Right renal cortex interstitium (tissue), 3 donors: ENCODE data around the gene KIF17. TPM values are rescaled to one million over a fixed set of nuclear protein-coding genes. Genes with fewer than 3 reads are reported as not detected.

Experiments
- DNase-seq, 3 donors: peaks; one replicate each; pipeline ENCODE4 v3.0.0-alpha.2; 2013; ENCODE audit warnings: low read depth in 3 of 3, low spot score in 2 of 3
- polyA plus RNA-seq, 3 donors: library from polyadenylated mRNA; unstranded; fragments of 120-200 nt; gene quantifications; one replicate each; pipeline ENCODE4 v1.2.1, GENCODE V29; 2013; ENCODE audit not compliant: insufficient read length in 3 of 3

The KIF17 gene
- 1 to 10 TPM; 3.5 to 4.9 (median 3.9) TPM for polyA plus RNA-seq

DNA sequence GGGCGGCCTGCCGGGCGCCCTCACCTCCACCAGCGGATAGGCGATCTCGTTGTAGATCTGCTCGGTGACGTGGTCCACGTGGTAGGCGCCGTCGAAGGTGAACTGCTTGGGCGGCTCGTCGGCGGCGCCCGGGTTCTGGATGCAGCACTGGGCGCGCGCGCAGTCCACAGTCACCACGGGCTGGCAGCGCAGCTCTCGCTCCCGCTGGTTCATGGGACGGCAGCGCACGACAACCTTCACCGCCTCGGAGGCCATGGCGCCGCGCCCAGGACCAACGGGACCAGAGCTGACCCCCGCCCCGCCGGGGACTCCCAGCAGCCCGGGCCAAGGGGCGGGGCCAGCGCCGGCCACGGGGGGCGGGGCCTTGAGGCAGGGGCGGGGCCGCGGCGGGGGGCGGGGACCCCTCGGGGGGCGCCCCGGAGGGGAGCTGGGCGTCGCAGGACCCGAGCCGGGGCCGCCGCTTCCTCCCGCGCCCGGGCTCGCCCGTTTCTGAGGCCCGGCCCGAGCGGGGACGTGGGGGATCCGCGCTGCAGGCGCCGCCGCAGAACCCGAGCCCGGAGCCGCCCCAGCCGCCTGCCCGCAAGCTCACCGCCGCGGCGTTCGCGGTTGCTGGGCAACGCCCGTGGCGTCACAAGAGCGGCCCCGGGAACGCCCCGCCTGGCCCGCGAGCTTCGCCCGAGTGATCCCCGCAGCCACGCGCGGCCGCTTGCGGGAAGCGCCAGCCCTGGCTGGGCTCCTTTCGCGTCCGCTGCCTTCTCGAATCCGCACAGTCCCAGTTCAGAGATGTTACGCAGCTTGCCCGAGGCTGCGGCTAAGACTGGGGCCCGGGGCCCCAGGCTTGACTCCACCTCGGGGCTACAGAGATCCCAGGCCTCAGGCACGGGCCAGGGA is at the start of gene KIF17:
KIF17 (minus strand) TSS at position 556 of the 891 bp plus-strand sequence; CDS start at position 255, 301 bp downstream.
- DNase-seq: peak in 2 of 3 donors; percentile 56 to 68

DNA sequence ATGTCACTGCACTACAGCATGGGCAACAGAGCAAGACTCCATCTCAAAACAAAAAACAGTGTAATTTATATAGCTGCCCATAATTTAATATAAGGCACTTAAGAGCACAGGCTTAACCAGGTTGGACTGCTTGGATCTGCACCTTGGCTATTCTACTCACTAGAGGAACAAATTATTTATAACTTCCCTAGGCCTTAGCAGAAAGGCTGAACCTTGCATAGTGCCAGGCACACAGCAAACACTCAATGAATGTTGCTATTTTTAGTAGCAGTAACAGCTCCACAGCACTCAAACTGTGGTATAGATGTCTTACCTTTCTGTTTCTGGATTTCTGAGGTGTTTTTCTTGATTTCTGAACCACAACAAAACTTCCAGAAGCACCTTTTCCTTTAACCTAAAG is 49.5 kb upstream of the KIF17 start:
- DNase-seq: no peak

- no peak for DNase-seq
Observed at GRCh38 chr1:20763417-20763816, 45.6 kb upstream of the KIF17 start.

- DNase-seq: no peak
Observed at GRCh38 chr1:20760322-20760721, 42.5 kb upstream of the KIF17 start.

GRCh38 chr1:20753589-20753988 is 35.8 kb upstream of the KIF17 start:
- DNase-seq: no peak

DNA sequence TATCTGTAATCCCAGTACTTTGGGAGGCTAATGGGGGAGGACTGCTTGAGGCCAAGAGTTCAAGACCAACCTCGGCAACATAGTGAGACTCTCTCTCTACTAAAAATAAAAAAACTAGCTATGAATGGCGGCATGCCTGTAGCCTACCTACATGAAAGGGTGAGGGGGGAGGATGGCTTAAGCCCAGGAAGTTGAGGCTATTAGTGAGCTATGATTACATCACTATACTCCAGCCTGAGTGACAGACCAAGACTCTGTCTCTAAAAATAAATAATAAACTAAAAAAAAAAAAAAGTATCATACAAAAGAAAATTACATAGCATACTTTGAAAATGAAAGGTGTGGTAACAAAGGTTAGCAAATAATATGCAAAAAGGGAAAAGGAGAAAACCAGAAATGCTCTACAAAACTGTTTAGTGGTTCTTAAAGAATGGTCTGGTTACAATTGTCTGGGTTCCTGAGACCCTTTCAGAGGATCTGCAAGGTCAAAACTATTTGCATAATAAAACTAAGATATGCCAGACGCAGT is 33.7 kb upstream of the KIF17 start:
- DNase-seq: no peak

DNA sequence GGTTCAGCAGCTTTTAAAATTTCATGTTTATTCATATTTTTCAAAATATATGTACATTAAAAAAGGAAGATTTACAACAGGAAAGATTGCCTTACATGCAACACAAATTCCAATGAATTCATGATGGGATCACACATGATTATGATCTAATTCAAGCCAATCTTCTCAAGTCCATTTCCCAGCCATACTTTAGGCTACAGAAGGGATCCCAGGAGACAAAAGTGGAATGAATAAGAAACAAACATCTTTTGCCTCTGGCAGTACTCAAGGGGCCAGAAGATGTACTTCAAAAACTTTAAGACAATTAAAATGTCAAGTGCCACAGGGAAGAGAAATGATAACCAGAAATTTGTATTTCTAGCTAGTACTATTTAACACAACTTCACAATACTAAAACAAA is 24.9 kb upstream of the KIF17 start:
- no peak for DNase-seq

- DNase-seq: no peak
Observed at GRCh38 chr1:20740781-20741180, 23.0 kb upstream of the KIF17 start.

DNA sequence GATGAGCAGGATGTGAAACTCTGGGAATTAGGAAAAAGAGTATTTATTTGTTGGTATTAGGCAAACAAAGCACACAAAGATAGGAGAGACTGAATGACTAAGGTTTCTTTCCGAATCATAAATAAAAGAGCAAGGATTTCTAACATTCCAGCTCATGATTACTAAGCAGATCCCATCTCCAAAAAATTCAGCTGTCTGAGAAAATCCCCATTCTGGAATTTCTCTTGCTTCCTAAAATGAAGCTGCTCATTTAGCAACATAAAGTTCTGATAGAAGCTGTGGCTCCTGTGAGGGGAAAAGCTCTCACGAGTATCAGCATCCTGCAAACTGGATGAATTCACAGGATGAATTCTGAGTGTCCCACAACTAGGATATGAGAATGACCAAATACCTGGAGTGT is 21.4 kb upstream of the KIF17 start:
- no peak for DNase-seq

DNA sequence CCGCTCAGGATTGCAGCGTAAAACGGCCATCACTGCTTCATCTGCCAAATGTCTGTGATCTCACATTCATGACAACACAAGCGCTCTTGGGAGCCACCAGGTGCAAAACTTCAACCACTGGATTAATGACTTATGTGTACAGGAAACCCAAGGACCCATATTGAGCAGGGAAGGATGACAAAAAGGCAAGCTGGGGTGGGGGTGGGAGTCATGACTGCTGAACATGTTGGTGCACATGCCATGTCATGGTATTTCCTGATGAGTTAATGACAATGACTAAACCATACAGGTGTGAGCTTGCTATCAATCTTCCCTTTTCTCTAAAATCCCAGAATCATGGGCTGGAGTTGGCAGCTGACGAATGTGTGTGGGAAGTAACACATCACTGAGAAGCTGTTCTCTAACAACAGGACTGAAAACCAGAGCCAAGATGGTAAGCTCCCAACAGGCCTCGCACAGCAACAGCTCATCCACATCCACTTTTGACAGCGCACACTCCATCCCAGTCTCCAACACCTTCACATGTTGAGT is 17.8 kb upstream of the KIF17 start:
- DNase-seq: no peak

GRCh38 chr1:20733360-20733975 is 15.7 kb upstream of the KIF17 start:
- no peak for DNase-seq

GRCh38 chr1:20732588-20733359 is 15.0 kb upstream of the KIF17 start, which contains the start of gene SH2D5:
Gene SH2D5 (minus strand): TSS chr1:20732703. CDS start chr1:20728044, 4,659 bp downstream.
- DNase-seq: peak in 1 of 3 donors; percentile 66

DNA sequence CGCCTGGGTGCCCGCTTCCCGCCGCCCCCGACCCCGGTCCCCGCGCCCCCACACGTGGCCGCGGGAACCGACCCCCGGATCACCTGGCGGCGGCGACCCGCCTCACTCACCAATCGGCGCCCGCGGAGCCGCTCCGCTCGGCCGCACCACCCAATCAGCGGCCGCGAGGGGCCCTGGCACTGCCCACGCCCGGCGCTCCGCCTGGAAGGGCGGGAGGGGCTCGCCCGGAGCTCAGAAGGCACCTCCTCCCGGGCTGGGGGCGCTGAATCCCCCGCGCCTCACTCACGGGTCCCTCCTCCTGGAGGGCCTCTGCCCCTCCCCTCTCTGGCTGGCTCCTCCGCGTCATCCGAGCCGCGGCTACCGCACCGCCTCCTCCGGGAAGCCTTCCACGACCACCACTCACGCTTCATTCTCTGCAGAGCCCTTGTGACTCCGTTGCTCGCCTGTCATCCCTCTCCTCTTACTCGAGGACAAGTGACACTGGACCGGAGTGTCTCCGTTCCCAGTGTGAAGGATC is 14.3 kb upstream of the KIF17 start:
- no peak for DNase-seq

- DNase-seq: no peak
Observed at GRCh38 chr1:20731057-20731991, 13.5 kb upstream of the KIF17 start.

GRCh38 chr1:20730690-20731056 is 12.9 kb upstream of the KIF17 start:
- DNase-seq: no peak

GRCh38 chr1:20729990-20730689 is 12.3 kb upstream of the KIF17 start:
- no peak for DNase-seq

DNA sequence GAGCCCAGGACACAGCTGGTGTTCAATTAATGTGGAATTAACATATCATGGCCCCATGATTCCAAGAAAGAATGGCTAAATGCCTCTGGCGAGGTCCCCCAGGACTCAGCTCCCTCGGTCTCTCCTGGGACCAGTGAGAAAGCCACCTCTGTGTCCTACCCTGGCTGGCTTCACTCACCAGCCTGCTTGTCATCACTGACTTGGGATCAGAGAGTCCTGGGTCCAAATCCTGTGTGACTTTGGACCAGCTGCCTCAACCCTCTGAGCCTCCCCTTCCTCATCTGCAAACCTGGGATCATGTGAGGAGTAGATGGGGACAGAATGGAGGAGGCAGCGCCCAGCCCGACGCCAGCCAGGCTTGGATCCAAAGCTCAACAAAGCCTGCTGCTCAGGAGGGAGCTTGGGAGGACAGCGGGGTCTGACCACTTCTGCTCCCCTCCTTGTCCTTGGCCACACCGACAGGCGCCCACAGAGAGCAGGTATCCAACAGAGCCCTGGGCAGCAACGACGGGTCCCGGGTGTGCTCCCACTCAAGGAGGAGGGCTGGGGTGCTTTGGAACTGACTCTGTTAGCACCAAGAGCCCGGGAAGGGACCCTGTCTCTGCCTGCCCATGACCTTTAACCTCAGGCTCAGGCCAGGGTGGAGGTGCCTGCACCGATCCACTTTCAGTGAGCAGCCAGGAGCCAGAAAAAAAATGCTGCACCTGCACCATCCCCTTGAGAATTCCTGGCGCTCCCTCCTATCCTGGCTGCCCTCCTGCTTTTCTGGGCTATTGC is 11.5 kb upstream of the KIF17 start:
- no peak for DNase-seq
